ENCODE measurements around the gene DVL2.
"Not testable (repeated sequence)": the region's sequence is repeated elsewhere in the genome, so short reads cannot be mapped to it uniquely, and the experiment has no call there.

DVL2 gene

GRCh38 chr17:7191571-7192270 lies 42.6 kb downstream of the DVL2 start:
- peak; percentile 82 for DNase-seq

- no peak for DNase-seq
These were observed 43.2 kb downstream of the DVL2 start for GRCh38 chr17:7191069-7191468.

GRCh38 chr17:7190276-7190917 lies 43.9 kb downstream of the DVL2 start:
- no peak for DNase-seq

DNA sequence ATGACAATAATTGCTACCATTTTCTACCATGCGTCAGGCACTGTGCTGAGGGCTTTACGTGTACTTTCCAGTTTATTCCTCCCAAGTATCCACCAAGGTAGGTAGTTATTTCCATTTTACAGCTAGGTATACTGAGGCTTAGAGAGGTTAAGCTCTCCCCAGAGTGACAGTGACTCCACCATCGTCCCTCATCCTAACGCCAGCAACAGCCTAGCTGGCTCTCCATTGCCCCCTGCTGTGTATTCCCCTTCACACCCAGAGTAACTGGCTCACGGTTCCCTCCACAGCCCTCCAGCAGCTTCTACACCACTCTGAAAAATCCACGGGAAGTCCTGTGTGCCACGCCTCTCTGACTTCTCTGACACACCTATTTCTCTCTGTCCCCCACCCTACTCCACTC lies 48.1 kb downstream of the DVL2 start:
- no peak for DNase-seq

GRCh38 chr17:7184647-7185046 lies 49.7 kb downstream of the DVL2 start:
- no peak for DNase-seq

- DNase-seq: no peak
These were observed 50.2 kb downstream of the DVL2 start for GRCh38 chr17:7184091-7184488.

- no peak for DNase-seq
These were observed 50.8 kb downstream of the DVL2 start for GRCh38 chr17:7183433-7184090.

GRCh38 chr17:7182101-7182500 lies 52.2 kb downstream of the DVL2 start:
- DNase-seq: not testable (repeated sequence)

DNA sequence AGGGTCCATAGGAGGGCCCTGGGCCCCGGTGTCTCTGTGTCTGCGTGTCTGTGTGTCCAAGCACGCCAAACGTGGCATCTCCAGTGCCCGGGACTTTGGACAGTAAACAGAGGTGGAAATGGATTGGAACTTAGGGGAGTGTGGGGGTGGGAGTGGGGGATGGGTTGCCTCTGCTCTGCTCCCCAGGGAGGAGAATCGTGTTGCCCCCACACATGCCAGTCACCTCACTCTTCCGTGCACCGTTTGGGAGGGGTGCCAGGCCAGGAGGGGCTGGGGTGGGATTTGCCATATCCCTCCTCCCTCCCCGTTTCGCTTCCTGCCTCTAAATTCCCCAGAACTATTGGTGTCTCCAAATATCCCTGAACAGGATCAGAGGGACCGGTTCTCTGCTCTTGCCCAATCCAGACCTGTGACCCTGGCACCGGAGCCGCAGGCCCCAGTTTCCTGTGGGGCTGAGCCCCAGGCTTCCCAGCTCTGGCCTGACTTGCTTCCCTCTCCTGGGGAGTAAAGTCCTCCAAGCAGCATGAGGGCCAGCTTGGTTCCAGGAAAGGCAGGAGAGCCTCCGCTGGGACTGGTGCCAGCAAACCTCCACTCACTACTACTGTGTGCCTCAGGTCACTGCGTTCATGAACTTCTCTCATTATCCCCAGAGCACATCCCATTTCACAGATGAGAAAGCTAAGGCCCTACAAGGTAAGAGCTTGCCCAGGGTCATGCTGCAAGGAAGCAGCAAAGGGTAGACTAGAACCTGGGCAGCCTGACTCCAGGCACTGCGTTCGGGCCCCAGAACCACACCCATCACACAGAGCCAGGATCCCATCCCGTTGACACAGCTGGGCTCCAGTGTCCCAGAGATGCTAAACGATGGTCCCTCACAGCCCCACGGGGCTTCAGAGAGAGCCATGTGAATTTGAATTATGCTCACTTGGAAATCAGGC lies 54.7 kb downstream of the DVL2 start, which contains the start of gene ASGR1:
ASGR1 (minus strand) TSS at position 54 of the 938 bp plus-strand sequence. CDS start 807 bp downstream, outside the sequence.
- DNase-seq: no peak

GRCh38 chr17:7178973-7179316 lies 55.4 kb downstream of the DVL2 start:
- no peak for DNase-seq

GRCh38 chr17:7177954-7178477 lies 56.3 kb downstream of the DVL2 start:
- DNase-seq: no peak

DNA sequence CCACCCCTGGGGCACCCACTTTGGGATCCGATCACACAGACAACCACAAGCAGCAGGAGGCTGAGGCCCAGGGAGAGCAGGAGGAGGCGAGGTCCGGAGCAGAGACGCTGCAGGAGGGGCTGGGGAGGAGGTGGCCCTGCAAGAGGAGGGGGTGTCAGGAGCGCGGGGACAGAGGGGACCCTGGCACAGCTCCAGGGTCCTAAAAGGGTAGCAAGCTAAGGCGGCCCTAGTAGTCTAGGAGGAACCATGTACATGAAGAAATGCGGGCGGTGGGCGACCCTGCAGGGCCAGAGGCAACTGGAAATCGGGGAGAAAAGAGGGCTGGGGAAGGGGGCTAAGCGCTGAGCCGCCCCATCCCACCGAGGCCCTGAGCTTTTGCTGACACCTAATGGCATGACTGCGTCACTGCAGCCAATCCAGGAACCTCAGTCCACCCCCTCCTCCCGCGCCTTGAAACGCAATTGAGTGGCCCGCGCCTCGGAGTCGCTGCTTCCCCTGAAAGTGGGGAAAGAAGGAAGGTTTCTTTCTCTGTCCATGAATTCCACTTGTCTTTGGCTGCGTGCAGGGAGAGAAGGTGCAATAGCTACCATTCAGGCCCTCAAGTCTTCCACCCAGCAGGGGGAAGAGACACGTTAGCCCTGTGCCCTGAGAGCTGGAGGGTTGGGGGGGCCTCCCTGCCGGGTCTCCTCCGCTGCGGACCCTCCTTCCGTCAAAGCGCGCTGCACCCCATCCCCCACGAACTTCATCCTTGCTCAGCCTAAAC lies 56.9 kb downstream of the DVL2 start:
- DNase-seq: peak; percentile 64

DNA sequence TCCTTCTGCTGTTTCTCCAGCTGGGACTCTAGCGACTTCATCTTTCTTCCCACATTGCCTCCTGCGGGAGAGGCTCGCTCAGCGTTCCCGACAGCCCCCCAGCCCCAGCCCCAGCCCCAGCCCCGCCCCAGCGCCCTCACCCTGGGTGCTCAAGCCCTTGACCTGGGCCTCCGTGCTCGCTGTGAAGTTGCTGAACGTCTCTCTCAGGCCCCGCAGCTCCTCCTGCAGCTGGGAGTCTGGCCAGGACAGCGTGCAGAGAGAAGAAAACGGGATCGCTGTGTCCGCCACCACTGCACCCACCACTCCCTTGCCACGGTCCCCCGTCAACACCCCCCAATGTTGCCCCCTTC lies 57.5 kb downstream of the DVL2 start:
- DNase-seq: no peak

DNA sequence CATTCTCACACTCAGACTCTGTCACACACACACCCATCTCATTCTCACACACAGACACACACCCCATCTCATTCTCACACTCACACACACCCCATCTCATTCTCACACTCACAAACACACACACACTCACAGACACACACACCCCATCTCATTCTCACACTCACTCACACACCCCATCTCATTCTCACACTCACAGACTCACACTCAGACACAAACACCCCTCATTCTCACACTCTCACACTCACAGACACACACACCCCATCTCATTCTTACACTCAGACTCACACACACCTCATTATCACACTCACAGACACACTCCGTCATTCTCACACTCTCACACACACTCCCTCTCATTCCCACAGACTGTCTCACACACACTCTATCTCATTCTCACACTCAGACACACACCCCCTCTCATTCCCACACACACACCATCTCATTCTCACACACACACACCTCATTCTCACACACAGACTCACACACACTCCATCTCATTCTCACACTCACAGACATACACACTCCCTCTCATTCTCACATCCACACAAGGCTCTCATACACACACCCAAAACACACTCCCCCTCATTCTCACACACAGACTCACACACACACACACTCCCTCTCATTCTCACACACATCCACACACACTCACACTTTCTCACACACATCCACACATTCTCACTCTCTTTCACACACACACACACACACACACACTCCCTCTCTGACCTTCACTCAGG lies 58.0 kb downstream of the DVL2 start:
- DNase-seq: no peak

Measured in NCI-H1694 (cell line).